GM10266 (cell line): Measurements from ENCODE around the gene DNASE1L2.

Source experiments
- DNase-seq: peaks from one replicate; pipeline ENCODE4 v3.0.0; 2012; ENCODE audit errors: extremely low spot score
- TF ChIP-seq, protein P1 (sequence below): IDR thresholded peaks from 2 replicates; pipeline ENCODE4 v1.5.1; 2012; ENCODE audit warnings: mild to moderate bottlenecking, low read depth; ENCODE audit not compliant: control insufficient read depth, insufficient read depth; ENCODE audit errors: missing control alignments

Gene DNASE1L2

DNA sequence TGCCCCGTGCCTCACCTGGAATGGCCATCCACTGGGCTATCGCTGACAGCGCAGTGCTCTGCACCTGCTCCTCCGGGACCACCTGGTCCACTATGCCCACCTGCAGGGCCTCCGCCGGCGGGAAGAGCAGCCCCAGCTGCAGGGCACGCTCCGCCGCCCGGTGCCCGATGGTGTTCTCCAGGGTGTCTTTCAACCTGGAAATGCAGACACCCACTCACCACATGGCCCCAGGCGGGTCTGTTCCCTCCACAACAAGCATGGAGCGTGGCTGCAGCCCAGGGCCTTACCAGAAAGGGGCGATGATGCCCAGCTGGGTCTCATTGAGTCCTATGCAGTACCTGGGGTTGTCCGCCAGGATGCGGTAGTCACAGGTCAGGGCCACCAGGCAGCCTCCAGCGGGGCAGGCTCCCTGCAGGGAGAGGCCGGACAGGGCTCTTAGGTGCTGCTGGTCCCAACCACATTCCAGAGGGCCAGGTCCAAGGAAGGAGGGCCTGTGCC is 6.8 kb downstream of the DNASE1L2 start:
- TF ChIP-seq, protein P1, sequence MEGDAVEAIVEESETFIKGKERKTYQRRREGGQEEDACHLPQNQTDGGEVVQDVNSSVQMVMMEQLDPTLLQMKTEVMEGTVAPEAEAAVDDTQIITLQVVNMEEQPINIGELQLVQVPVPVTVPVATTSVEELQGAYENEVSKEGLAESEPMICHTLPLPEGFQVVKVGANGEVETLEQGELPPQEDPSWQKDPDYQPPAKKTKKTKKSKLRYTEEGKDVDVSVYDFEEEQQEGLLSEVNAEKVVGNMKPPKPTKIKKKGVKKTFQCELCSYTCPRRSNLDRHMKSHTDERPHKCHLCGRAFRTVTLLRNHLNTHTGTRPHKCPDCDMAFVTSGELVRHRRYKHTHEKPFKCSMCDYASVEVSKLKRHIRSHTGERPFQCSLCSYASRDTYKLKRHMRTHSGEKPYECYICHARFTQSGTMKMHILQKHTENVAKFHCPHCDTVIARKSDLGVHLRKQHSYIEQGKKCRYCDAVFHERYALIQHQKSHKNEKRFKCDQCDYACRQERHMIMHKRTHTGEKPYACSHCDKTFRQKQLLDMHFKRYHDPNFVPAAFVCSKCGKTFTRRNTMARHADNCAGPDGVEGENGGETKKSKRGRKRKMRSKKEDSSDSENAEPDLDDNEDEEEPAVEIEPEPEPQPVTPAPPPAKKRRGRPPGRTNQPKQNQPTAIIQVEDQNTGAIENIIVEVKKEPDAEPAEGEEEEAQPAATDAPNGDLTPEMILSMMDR = no peak
- no peak for DNase-seq

- TF ChIP-seq, protein P1 = no peak
- no peak for DNase-seq
These were observed 7.5 kb downstream of the DNASE1L2 start for GRCh38 chr16:2243781-2244180.

- TF ChIP-seq, protein P1 = no peak
- DNase-seq = no peak
These were observed 8.1 kb downstream of the DNASE1L2 start for GRCh38 chr16:2244301-2244700.

- DNase-seq = no peak
- TF ChIP-seq, protein P1 = no peak
These were observed 8.9 kb downstream of the DNASE1L2 start for GRCh38 chr16:2244926-2245795.

DNA sequence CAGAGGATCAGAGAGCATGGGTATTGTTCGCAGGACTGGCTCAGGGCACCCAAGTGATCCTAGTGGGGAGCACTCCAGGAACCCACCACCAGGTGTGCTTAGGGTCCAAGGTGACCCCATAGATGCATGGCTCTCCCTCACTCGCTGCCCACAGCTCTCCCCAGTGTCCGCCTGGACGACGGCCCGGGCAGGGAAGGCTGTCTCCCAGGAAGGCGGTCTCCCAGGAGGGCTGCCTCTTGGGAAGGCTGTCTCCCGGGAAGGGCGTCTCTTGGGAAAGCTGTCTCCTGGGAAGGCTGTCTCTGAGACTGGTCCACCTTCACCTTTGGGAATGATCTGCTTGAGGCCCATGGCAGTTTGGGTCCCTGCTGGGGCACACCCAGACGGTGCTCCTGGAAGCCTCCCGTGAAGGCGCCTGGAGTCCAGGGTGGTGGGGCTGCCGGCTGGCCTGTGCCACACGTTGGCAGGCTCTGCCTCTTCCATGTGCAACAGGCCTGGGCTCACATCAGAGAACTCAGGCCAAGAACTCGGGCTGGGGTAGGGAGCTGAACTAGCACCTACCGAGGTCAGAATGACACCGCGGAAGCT is 10.1 kb downstream of the DNASE1L2 start:
- TF ChIP-seq, protein P1 = no peak
- no peak for DNase-seq

DNA sequence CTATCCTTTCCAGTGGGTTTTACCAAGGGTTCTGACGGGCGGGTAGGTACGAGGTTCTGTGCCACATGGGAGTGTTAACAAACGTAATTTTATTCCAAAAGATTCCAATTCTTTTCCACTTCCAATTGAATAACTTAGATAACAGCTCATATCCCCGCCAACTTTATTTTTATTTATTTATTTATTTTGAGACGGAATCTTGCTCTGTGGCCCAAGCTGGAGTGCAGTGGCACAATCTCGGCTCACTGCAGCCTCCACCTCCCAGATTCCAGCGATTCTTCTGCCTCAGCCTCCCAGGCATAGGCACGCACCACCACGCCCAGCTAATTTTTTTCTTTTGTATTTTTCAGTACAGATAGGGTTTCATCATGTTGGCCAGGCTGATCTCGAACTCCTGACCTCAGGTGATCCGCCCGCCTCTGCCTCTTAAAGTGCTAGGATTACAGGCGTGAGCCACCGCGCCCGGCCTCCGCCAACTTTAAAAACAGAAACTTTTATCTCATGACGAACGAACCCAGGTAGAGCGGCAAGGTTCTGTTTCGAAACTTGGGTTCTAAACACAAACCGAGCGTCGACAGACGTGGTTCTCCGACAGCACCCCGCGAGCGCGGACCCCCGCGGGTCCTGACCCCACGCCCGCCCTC is 14.5 kb downstream of the DNASE1L2 start:
- TF ChIP-seq, protein P1 = no peak
- DNase-seq = no peak
